Hepatic stellate cell (primary cell): ENCODE measurements around the gene UNC79.
"Not testable (repeated sequence)": the region's sequence is repeated elsewhere in the genome, so short reads cannot be mapped to it uniquely, and the experiment has no call there.

Experiments used
- DNase-seq: peaks from one replicate; pipeline ENCODE4 v3.0.0; 2011; ENCODE audit warnings: low spot score

UNC79 gene

DNA sequence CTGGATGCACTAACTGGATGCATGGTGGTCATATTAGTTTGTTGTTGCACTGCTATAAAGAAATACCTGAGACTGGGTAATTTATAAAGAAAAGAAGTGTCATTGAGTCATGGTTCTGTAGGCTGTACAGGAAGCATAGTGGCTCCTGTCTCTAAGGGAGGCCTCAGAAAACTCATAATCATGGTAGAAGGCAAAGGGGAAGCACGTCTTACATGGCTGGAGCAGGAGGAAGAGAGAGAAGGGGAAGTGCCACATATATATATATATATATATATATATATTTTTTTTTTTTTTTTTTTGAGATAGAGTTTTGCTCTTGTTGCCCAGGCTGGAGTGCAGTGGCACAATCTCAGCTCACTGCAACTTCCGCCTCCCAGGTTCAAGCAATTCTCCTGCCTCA, 62.9 kb downstream of the UNC79 start:
- not testable (repeated sequence) for DNase-seq

DNA sequence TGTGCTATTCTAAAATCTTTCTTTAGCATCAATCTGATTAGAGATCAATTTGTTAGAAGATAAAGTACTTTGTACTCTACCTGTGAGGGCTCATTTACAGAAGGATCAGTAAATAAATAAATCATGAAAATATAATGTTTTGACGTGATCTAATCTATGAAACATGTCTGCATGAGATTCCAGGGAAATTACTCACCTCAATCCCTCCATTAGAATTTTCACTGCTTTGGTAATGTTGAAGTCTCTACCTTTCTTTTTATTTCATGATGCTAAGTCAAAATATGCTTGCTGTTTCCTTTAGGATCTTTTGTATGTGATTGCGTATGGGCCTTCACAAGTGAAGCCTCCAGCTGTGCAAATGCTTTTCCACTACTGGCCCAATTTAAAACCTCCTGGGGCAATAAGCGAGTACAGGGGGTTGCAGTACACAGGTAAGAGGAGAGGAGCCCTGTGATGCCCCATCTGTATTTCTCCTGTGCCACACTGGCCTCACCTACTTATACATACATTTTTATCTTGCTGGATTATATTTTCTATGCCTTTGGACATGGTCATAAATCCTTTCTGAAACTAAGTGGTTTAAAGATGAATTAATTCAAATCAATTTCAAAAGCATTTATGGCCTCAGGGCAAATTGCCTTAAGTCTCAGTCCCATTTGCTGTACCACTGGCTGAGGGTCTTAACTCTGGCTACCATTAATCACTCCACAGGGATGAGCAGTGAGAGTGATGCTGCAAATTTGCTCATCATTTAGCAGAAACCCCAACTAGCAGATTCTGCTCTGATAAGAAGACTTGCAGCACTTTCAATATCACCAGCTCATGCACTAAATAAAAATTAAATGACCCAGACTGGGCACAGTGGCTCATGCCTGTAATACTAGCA, 66.4 kb downstream of the UNC79 start:
- no peak for DNase-seq

DNA sequence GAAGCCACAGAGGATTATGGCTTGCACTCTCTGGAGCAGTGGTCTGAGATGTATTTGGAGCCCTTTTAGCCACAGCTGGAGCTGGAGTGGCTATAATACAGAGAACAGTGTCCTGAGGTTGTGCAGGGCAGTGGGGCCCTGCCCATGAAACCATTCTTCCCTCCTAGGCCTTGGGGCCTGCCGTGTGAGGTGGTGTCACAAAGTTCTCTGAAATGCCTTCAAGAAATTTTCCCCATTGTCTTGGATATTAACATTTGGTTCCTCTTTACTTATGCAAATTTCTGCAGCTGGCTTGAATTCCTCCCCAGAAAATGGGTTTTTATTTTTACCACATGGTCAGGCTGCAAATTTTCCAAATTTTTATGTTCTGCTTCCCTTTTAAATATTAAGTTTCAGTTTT, 79.3 kb downstream of the UNC79 start:
- DNase-seq, result no peak

DNA sequence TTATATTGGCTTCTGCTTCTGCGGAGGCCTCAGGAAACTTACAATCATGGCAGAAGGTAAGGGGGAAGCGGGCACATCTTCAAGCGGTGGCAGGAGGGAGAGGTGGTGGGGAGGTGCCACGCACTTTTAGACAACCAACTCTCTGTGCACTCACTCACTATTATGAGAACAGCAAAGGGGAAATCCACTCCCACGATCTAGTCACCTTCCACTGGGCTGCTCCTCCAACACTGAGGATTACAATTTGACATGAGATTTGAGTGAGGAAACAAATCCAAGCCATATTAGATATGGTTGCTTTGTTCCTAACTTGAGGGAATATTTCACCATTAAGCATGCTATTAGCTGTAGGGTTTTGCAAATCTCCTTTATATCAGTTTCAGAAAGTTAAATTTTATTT, 80.3 kb downstream of the UNC79 start:
- no peak for DNase-seq

DNA sequence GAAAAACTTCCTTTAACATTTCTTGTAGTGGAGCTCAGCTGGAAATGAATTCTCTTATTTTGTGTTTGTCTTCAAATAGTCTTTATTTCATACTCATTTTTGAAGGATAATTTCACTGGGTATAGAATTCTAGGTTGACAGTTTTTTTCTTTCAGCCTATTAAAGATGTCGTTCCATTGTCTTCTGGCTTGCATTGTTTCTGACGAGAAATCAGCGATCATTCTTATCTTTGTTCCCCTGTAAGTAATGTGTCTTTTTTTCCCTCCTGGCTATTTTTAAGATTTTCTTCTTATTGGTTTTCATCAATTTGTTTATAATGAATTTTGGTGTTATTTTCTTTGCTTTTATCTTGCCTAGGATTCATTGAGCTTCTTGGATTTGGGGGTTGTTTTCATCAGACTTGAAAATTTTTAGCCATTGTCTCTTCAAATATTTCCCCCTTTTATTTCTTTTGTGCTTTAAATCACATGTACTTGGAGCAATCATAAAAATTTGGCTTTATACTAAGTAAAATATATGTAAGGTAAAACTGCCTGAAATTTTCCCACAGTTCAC, 89.4 kb downstream of the UNC79 start:
- DNase-seq, result no peak

DNA sequence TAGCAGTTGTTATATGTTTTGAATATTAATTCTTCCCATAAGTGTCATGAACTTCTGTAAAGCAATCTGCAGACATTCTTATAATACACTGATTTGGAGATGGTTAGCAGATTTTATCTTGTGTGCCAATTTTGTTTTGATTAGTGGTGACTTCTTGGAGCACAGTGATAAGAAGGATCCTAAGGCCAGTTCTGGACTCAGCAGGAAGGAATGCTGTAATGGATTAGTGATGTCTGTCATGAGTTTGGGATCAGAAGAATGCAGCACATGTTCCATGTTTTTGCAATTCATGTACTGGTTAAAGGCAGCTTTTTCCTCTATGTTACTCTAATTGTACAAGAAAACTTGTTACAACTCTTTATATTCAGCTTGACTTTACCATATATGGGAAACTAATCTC, 91.5 kb downstream of the UNC79 start:
- DNase-seq, result no peak

DNA sequence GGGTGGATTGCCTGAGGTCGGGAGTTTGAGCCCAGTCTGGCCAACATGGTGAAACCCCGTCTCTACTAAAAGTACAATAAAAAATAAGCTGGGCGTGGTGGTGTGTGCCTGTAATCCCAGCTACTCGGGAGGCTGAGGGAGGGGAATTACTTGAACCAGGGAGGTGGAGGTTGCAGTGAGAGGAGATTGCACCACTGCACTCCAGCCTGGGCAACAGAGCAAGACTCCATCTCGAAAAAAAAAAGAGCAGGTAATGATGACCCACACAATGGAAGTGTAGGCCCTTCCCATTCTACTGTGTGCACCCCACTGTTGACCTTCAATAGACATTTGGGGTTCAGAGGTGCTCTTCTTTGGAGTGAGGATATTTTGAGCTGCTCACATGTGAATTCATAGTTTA, 94.5 kb downstream of the UNC79 start:
- DNase-seq, result not testable (repeated sequence)

DNA sequence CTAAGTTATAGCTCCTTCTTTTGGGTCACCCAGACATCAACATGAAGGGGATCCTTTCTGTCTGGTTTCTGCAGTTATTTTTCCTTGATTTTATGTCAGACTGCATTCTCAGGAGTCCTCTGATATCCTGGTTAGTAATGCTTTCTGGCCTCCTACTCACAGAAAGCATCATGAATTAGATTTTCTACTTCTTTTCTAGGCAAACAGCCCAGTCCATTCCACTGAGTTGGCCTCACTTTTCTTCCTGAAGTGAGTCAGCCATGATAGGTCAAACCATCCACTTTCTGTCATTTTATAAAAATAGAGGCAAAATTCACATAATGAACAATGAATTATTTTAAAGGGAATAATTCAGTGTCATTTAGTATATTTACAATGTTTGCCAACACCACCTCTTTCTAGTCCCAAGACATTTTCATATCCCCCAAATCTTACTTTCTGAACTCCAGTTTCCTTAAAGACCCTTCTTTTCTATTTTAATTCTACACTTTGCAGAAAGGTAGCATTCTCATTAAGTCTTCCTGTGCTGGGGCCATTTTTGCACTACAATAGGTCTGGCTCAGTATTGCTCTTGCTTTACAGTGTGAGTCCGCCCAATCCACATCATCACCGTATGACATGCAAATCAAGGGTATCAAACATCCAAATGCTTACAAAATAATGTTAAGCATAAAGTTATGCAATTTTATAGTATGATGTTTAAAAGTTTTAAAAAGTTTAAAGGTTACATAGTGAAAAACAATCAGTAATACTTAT, 95.1 kb downstream of the UNC79 start:
- no peak for DNase-seq

DNA sequence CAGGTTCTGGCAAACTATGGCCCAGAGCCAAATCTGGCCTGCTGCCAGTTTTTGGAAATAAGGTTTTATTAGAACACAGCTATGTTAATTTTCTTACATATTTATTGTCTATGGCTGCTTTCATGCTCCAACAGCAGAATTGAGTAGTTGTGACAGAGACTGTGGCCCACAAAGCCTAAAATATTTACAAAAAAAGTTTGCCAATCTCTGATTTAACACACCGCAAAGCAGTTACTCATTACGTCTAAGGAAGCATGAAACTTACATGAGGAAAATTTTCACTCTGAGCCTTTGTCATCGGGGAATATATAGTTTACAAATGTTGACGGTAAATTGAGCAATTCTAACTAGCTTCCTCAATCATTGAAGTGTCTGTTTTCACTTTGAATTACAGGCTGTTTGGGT, 96.5 kb downstream of the UNC79 start:
- DNase-seq, result no peak

DNA sequence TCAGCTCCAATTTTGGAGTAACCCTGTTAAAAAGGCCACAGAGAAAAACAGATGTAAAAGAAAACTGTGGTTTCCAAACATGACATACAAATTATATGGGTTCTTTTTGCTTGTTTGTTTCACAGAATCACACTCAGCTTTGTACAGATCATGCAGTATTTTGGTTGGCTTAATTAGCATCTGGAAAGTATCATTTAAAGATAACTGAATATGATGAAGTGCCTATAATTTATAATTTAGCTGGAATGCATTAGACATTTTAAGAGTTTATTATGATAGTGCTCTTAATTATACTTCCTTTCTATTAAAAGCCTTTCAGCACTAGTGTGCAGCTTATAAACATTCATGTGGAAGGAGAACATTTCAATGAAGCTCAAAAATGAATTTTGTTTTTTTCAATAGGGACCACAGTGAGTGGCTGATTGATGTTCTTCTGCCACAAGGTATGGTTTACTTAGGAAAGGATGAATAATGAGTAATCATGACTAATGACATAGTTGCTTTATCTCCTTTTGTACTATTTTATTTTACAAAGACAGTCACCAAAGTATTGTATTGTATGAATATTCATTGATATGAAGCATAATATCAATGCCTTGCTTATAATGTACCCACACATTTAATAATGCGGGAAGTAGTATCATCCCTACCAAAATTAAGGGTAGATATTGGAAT, 98.3 kb downstream of the UNC79 start:
- no peak for DNase-seq

DNA sequence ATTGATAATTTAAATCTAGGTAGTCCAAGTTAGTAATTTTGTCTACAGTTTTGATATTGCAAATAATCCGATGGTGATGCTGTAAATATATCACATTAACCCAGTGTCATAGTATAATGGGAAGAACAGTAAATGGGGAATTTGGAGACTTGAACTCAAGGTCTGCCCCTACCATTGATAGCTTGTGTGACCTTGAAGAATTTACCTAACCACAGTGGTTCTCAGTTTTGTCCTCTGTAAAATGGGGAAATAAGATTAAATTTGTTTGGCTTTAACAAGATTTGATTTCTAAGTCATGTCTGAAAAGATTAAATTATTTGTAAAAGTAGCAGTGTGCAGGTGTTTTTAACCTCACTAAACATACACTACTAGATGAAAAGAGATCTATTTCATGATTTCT, 100.9 kb downstream of the UNC79 start:
- no peak for DNase-seq

DNA sequence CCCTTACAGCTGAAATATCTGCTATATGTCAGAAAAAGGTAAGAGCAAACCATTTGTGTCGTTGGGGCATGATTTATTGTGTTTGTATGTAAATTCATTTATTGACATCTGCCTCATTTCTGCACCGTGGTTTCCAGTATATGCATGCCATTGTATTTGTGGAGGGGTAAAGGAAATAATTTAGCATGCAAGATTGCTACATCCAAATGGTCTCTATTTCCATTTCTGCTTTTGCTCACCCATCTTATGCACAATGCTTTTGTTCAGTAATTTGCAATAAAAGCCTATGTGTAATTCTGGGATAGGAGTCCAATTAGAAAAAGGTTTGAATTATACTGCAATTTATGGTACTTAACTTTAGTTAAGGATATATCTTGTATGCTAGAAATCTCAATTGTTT, 101.8 kb downstream of the UNC79 start:
- DNase-seq, result no peak

DNA sequence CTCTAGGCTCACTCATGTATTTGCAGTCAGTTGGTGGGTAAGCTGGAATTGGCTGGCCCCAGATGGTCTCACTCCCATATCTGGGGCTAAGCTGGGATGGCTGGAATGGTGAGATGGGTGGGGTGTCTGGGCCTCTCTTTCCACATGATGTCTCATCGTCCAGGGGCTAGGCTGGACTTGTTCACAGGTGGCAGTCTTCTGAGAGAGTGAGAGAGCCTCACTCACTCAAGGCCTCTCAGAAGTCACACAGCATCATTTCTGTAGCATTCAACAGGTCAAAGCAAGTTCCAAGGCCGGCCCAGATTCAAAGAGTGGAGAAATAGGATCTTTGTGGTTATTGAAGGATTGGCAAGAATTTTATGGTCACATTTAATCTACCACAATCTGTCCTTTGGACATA, 102.7 kb downstream of the UNC79 start:
- no peak for DNase-seq

DNA sequence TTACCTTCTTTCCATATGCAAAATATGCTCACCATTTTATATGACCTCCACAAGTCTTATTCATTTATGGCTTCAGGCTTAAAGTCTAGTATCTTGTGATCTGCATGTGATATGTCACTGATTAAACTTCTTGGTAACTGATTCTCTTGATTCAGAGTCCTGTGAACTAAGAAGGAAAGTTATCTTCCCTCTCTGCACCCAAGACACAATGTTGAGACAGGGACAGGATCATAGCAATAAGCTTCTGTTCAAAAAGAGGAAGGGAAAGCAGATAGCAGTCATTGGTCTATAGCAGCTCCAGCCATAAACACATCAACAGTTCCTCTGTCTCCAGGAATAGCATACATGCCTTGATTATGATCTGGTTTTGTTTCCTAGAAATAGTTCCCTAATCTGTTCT, 103.1 kb downstream of the UNC79 start:
- DNase-seq, result no peak

DNA sequence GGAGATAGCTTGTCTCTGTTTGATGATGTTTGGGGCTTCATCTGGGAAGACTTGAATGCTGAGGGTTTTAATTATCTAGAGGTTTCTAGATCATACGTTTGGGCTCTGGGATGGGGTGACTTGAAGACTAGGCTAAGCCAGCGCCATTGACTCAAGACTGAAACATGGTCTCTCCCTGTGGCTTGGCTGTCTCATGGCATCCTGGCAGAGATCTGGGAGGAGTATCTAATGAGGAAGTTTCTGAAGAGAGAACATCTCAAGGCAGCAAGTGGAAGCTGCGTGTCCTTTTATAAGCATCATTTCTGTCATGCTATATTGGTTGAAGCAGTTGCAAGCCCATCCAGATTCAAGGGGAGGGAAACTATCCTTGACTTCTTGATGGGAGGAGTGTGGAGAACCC, 104.8 kb downstream of the UNC79 start:
- DNase-seq, result no peak

DNA sequence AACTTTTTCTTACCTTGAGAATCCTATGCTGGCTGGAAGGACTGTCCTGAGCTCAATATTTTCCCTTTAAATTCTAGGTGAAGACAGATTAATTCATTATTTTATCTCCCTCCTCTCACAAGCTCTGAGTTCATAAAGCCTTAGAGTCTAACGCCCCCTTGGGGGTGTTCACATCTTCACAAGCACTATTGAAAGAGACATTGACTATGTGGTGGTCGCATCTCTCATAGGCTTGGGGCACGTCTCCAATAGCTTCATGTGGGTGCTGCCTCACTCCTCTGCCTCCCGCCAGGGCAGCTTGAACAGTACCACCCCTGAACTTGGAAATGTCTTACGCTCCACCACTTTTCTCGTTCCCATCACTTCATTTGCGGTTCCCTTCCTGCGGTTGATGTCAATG, 106.2 kb downstream of the UNC79 start:
- DNase-seq, result no peak

DNA sequence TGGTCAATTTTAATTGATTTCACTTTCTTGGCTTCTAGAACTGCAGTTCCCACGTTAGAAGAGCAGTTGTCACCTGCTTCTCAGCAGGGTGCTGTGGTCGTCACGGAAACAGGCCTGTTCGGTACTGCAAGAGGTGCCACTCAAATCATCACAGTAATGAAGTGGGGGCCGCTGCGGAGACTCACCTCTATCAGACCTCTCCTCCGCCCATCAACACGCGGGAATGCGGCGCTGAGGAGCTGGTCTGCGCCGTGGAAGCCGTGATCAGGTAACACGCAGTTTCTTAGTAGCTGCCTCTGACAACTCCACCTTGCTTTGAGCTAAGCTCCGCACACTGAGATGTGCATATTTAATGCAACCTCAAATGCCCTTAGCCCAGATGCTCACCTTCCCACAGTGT, 107.2 kb downstream of the UNC79 start:
- DNase-seq, result no peak

DNA sequence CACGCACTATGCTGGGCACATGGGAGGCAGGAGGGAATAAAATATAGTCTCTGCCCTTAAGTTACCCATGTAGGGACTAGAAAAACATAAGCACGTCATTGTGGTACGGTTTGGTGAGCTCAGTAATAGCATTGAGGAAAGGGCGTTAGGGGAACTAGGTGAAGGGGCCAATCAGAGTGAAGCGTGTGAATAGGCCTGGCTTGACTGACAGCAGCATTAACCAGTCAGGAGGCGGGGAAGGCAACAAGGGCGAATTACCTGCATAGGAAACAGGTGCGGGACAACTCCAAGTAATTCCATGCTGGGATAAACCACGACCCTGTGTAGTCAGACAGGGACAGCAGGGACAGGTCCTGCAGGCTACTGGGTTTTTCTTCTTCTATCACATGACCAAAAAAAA, 107.7 kb downstream of the UNC79 start:
- DNase-seq, result no peak

DNA sequence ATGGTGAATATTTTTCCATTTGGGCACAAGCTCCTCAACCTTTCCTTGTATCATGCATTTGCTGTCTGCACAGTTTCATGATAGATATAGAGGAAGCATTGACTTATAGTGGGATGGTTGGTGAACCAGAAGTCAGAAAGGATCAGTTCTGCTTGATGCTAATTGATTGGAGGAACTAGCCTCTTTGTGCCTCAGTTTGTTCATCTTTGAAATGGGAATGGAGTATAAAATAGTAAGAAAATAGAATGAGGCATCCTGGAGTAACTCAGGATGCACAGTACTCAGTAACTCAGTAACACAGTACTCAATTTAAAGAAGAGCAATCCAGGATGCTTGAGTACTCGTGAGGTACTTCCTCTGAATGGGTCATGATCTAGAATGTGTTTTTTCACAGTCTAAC, 109.5 kb downstream of the UNC79 start:
- DNase-seq, result no peak

DNA sequence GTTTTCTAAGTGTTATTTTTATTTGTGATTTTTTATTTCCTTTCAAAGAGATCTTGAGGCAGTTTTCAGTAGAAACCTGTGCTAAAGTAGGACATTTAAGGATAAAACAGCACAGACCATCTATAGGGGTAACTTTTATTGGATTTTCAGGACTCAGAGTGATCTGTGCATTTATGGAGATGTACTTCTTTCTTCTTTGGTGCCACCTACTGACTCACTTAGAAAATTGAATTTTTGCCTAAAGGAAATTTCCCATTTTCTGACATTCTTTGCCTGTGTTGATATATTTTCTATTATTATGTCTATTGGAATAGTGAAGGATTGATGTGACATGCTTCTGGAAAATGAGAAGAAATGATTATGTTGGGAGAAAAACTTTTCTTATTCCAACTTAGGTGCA, 113.0 kb downstream of the UNC79 start:
- DNase-seq, result peak; percentile 4

DNA sequence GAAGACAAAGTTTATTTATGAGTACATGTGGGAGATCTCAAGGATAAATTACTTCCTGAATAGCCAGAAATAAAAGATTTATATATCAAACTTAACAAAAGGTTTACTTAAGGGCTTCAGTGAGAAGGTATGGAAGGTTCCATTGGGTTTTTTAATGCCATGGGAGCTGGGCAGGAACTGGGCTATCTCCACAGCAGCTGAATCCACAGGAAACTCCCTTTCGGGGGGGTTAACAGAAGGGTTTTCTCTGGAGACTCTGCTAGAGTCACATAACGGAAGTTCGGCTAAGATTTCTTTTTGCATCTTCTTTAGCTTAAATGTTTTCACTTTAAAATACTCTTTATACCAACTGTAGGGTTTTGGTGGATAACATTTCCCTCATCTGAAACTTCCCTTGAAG, 113.5 kb downstream of the UNC79 start:
- no peak for DNase-seq

DNA sequence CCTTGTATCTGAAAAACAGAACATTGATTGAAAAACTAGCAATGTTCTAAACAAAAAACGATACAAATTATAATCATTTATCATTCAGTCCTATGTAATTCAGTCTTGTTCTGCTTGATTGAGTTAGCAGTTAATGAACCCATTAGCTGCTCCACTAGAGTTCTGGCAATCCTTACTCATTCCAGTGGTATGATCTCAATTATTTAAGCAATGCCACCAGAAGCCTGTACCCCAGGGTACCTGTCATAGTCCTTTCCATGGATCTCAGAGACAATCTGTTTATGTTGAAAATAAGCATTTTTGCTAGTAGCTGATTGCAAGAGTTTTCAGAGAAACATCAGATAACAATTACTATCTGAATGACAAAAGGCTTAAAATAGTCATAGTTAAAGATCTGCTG, 115.9 kb downstream of the UNC79 start:
- no peak for DNase-seq
